H1 (cell line): ENCODE measurements around the gene OR52W1. TPM values are rescaled to one million over a fixed set of nuclear protein-coding genes. Genes with fewer than 3 reads are reported as not detected.

Experiments used
- CTCF ChIA-PET: fragments of 300-600 bp; sonication (Branson Sonifier 250); formaldehyde crosslinking; loops from one replicate; lab custom pipeline; 2021; ENCODE audit not compliant: partially characterized antibody; lab: Charles Lee
- POLR2A ChIA-PET: fragments of 300-600 bp; sonication (Branson Sonifier 250); formaldehyde crosslinking; loops from one replicate; lab custom pipeline; 2021; ENCODE audit warnings: inconsistent platforms; ENCODE audit not compliant: partially characterized antibody; lab: Charles Lee
- DNase-seq, 2 experiments: peaks; one replicate each; pipeline versions ENCODE4 v3.0.0 to v3.0.0-alpha.2; 2010 to 2022; ENCODE audit warnings: low spot score in 2 of 2, low read depth in 1 of 2, mixed read lengths in 1 of 2
- FAIRE-seq: peaks from 2 replicates; lab custom pipeline; 2011; peaks lifted over from hg19 to GRCh38; lab: Jason Lieb, UNC
- H2AFZ ChIP-seq: 2 replicates; pipeline ENCODE4 v1.8.1; 2012; ENCODE audit warnings: low read length, inconsistent platforms
- H2AK5ac ChIP-seq: 2 replicates; pipeline ENCODE4 v1.6.1; 2013; ENCODE audit warnings: low read depth, low read length
- H2BK120ac ChIP-seq: replicated peaks from 2 replicates; pipeline ENCODE3; 2013; ENCODE audit warnings: low read depth, low read length, inconsistent platforms
- H2BK12ac ChIP-seq: 2 replicates; pipeline ENCODE4 v1.6.1; 2013; ENCODE audit warnings: low read depth, low read length
- H2BK15ac ChIP-seq: 2 replicates; pipeline ENCODE4 v1.6.1; 2013; ENCODE audit warnings: low read length
- H2BK20ac ChIP-seq: 2 replicates; pipeline ENCODE4 v1.6.1; 2013; ENCODE audit warnings: low read length
- H2BK5ac ChIP-seq: 2 replicates; pipeline ENCODE4 v1.6.1; 2013; ENCODE audit warnings: low read depth, low read length
- H3K14ac ChIP-seq: 2 replicates; pipeline ENCODE4 v1.6.1; 2013; ENCODE audit warnings: inconsistent platforms; ENCODE audit not compliant: insufficient read length
- H3K18ac ChIP-seq: 2 replicates; pipeline ENCODE4 v1.6.1; 2013; ENCODE audit warnings: low read length; ENCODE audit errors: extremely low read depth
- H3K23ac ChIP-seq: 2 replicates; pipeline ENCODE4 v1.6.1; 2013; ENCODE audit warnings: inconsistent platforms; ENCODE audit not compliant: insufficient read length
- H3K23me2 ChIP-seq: 2 replicates; pipeline ENCODE4 v1.6.1; 2013; ENCODE audit warnings: low read depth, low read length
- H3K27ac ChIP-seq: 2 replicates; pipeline ENCODE4 v1.6.1; 2011; ENCODE audit warnings: low read depth, low read length, inconsistent platforms
- H3K27me3 ChIP-seq, 4 experiments: replicated peaks in 1 of 4; 1 replicate in 1 of 4; 2 replicates in 3 of 4; pipeline versions ENCODE4 v1.6.1 to v1.8.1; 2011 to 2013; ENCODE audit warnings: low read length in 3 of 4, mild to moderate bottlenecking in 3 of 4, inconsistent platforms in 2 of 4, mixed read lengths in 2 of 4, moderate library complexity in 1 of 4; ENCODE audit not compliant: control insufficient read depth in 3 of 4, insufficient read depth in 3 of 4; ENCODE audit errors: extremely low read depth in 1 of 4
- H3K36me3 ChIP-seq, 4 experiments: 2 replicates each; pipeline versions ENCODE4 v1.6.1 to v1.8.1; 2011 to 2013; ENCODE audit warnings: mild to moderate bottlenecking in 4 of 4, low read length in 3 of 4, moderate library complexity in 2 of 4, control low read depth in 1 of 4, inconsistent platforms in 1 of 4; ENCODE audit not compliant: insufficient read depth in 4 of 4, control insufficient read depth in 2 of 4
- H3K4ac ChIP-seq: replicated peaks from 2 replicates; pipeline ENCODE3; 2013; ENCODE audit warnings: low read length, low read depth, mixed read lengths, inconsistent platforms; ENCODE audit not compliant: insufficient read length
- H3K4me1 ChIP-seq, 4 experiments: replicated peaks in 1 of 4; 1 replicate in 1 of 4; 2 replicates in 3 of 4; pipeline versions ENCODE4 v1.6.1 to v1.8.1; 2011 to 2013; ENCODE audit warnings: low read length in 3 of 4, inconsistent platforms in 2 of 4, mixed read lengths in 1 of 4; ENCODE audit not compliant: insufficient read depth in 4 of 4, control insufficient read depth in 3 of 4
- H3K4me2 ChIP-seq, 2 experiments: 2 replicates each; pipeline versions ENCODE4 v1.6.1 to v1.8.1; 2011 to 2013; ENCODE audit warnings: low read depth in 2 of 2, low read length in 2 of 2, control low read depth in 1 of 2, inconsistent platforms in 1 of 2, mild to moderate bottlenecking in 1 of 2; ENCODE audit not compliant: insufficient read depth in 1 of 2
- H3K4me3 ChIP-seq, 4 experiments: fragments of 200-600, 300-600 bp in 1 of 4; sonication (generic), shearing (Covaris generic), sonication (Bioruptor Twin) in 1 of 4; 2 replicates each; pipeline versions ENCODE4 v1.5.1 to v1.8.1; 2011 to 2016; ENCODE audit warnings: low read length in 4 of 4, low read depth in 3 of 4, control low read depth in 2 of 4, inconsistent platforms in 2 of 4, mild to moderate bottlenecking in 2 of 4, mixed read lengths in 1 of 4, moderate library complexity in 1 of 4; ENCODE audit not compliant: insufficient read depth in 2 of 4; ENCODE audit errors: extremely low read depth in 1 of 4
- H3K56ac ChIP-seq: replicated peaks from 2 replicates; pipeline ENCODE3; 2013; ENCODE audit warnings: low read depth, mild to moderate bottlenecking, mixed read lengths, low read length, inconsistent platforms; ENCODE audit not compliant: insufficient read length
- H3K79me1 ChIP-seq: 2 replicates; pipeline ENCODE4 v1.6.1; 2013; ENCODE audit warnings: low read depth, low read length, control low read depth
- H3K79me2 ChIP-seq, 2 experiments: 2 replicates each; pipeline versions ENCODE4 v1.6.1 to v1.8.1; 2012 to 2013; ENCODE audit warnings: low read length in 2 of 2, mild to moderate bottlenecking in 2 of 2, inconsistent platforms in 1 of 2; ENCODE audit not compliant: insufficient read depth in 2 of 2, control insufficient read depth in 1 of 2
- H3K9ac ChIP-seq, 4 experiments: replicated peaks in 1 of 4; 1 replicate in 1 of 4; 2 replicates in 3 of 4; pipeline versions ENCODE4 v1.6.1 to v1.8.1; 2011 to 2013; ENCODE audit warnings: low read depth in 3 of 4, low read length in 3 of 4, control low read depth in 2 of 4, mild to moderate bottlenecking in 2 of 4, moderate library complexity in 2 of 4, inconsistent platforms in 1 of 4; ENCODE audit errors: extremely low read depth in 1 of 4
- H3K9me3 ChIP-seq, 2 experiments: 2 replicates each; pipeline versions ENCODE4 v1.6.1 to v1.8.1; 2012 to 2013; ENCODE audit warnings: mild to moderate bottlenecking in 2 of 2, moderate library complexity in 2 of 2, control low read depth in 1 of 2, inconsistent platforms in 1 of 2, low read depth in 1 of 2, low read length in 1 of 2, mixed read lengths in 1 of 2; ENCODE audit not compliant: insufficient read depth in 2 of 2
- H4K20me1 ChIP-seq, 2 experiments: replicated peaks in 1 of 2; 2 replicates each; pipeline versions ENCODE3 to v1.8.1; 2011 to 2013; ENCODE audit warnings: inconsistent platforms in 2 of 2, low read length in 2 of 2, mild to moderate bottlenecking in 1 of 2; ENCODE audit not compliant: insufficient read depth in 2 of 2, control insufficient read depth in 1 of 2
- H4K5ac ChIP-seq: 2 replicates; pipeline ENCODE4 v1.6.1; 2013; ENCODE audit warnings: low read length, low read depth, mixed read lengths, inconsistent platforms; ENCODE audit not compliant: insufficient read length
- H4K8ac ChIP-seq: 2 replicates; pipeline ENCODE4 v1.8.0; 2013; ENCODE audit warnings: mild to moderate bottlenecking, moderate library complexity, low read length, inconsistent platforms; ENCODE audit not compliant: insufficient read depth; ENCODE audit errors: extremely low read depth
- H4K91ac ChIP-seq: replicated peaks from 2 replicates; pipeline ENCODE3; 2013; ENCODE audit warnings: low read length, mixed read lengths, inconsistent platforms; ENCODE audit not compliant: insufficient read length
- FOSL1 ChIP-seq: IDR thresholded peaks from 2 replicates; pipeline ENCODE4 v1.6.1; 2011; ENCODE audit warnings: mild to moderate bottlenecking, low read depth, low read length, moderate library complexity; ENCODE audit not compliant: insufficient read depth
- JUND ChIP-seq: IDR thresholded peaks from 2 replicates; pipeline ENCODE4 v1.6.1; 2011; ENCODE audit warnings: mild to moderate bottlenecking, improper control_type of control experiment, low read length
- KDM4A ChIP-seq: IDR thresholded peaks from one replicate; pipeline ENCODE4 v1.7.1; 2012; ENCODE audit warnings: low read depth, mild to moderate bottlenecking, moderate library complexity, low read length, inconsistent platforms; ENCODE audit not compliant: severe bottlenecking
- SIN3A ChIP-seq, 2 experiments: IDR thresholded peaks in 1 of 2; conservative IDR thresholded peaks in 1 of 2; 2 replicates each; pipeline ENCODE4 v1.6.1; 2011 to 2012; ENCODE audit warnings: low read length in 2 of 2, improper control_type of control experiment in 1 of 2, low read depth in 1 of 2, mild to moderate bottlenecking in 1 of 2
- SRF ChIP-seq: IDR thresholded peaks from 2 replicates; pipeline ENCODE4 v1.6.1; 2011; ENCODE audit warnings: mild to moderate bottlenecking, low read depth, low read length, moderate library complexity
- WGBS, 2 experiments: shearing (Covaris generic) in 1 of 2; methylation state at CpG; one replicate each; pipeline versions ENCODE4 v1.1.6 to v1.1.7; 2013 to 2015; ENCODE audit warnings: low lambda C conversion rate in 2 of 2, mixed read lengths in 2 of 2, inconsistent platforms in 1 of 2, low coverage in 1 of 2, missing lambda C conversion rate in 1 of 2; ENCODE audit not compliant: insufficient replicate concordance in 2 of 2, insufficient coverage in 1 of 2, insufficient read length in 1 of 2; ENCODE audit errors: extremely low coverage in 1 of 2, missing lambda C conversion rate in 1 of 2; 5-methylcytosine and 5-hydroxymethylcytosine counted together
- long read RNA-seq, 2 experiments: library from RNA in 1 of 2; library from capped mRNA in 1 of 2; stranded (forward); transcript quantifications; one replicate each; pipeline ENCODE4 v2.0.0, GENCODE V29; 2021; ENCODE audit warnings: inconsistent platforms in 1 of 2
- polyA minus RNA-seq, 3 experiments: library from RNA; depleted of rRNA, polyadenylated mRNA; stranded (reverse); fragments of >200 nt; gene quantifications; 1 replicate in 2 of 3; 2 replicates in 1 of 3; pipeline ENCODE4 v1.2.3, GENCODE V29; 2011
- polyA plus RNA-seq, 7 experiments: library from polyadenylated mRNA; depleted of rRNA in 3 of 7; stranded (reverse) in 5 of 7; unstranded in 2 of 7; fragments of >200 nt in 5 of 7; fragments of 200-250 nt in 2 of 7; gene quantifications; 1 replicate in 5 of 7; 2 replicates in 1 of 7; 4 replicates in 1 of 7; pipeline versions ENCODE4 v1.2.1 to v1.2.3, GENCODE V29; 2011 to 2013; ENCODE audit warnings: missing spikeins in 2 of 7, mixed read lengths in 2 of 7
- total RNA-seq: library from RNA; stranded (reverse); fragmentation: NEBNext Ultra II Directional; extraction: Animal tissue kit (Norgen Biotek cat#: 25700); gene quantifications from 2 replicates; pipeline ENCODE4 v1.2.1, GENCODE V29; 2021
- TF ChIP-seq, protein P1 (sequence below), 3 experiments: IDR thresholded peaks; 1 replicate in 2 of 3; 2 replicates in 1 of 3; pipeline versions ENCODE4 v1.5.1 to v1.6.1; 2011; ENCODE audit warnings: low read length in 3 of 3, mild to moderate bottlenecking in 3 of 3, inconsistent platforms in 2 of 3, low read depth in 1 of 3, moderate library complexity in 1 of 3; ENCODE audit not compliant: insufficient read depth in 1 of 3; ENCODE audit errors: control extremely low read depth in 1 of 3

The OR52W1 gene, protein sequence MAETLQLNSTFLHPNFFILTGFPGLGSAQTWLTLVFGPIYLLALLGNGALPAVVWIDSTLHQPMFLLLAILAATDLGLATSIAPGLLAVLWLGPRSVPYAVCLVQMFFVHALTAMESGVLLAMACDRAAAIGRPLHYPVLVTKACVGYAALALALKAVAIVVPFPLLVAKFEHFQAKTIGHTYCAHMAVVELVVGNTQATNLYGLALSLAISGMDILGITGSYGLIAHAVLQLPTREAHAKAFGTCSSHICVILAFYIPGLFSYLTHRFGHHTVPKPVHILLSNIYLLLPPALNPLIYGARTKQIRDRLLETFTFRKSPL
- total RNA-seq (not detected in 2 replicates), polyA plus RNA-seq (2011; rRNA removed) (not detected in 2 replicates), polyA minus RNA-seq (2011; rRNA and poly(A)+ RNA removed) (not detected in 2 replicates)
- not detected for polyA plus RNA-seq (2011; cell fraction: cytosol; rRNA removed)
- polyA plus RNA-seq (2011; cell fraction: nucleus; rRNA removed): not detected
- not detected in 4 replicates for polyA plus RNA-seq (2012, experiment 1 of 2)
- polyA plus RNA-seq (2012, experiment 2 of 2): not detected
- not detected for polyA plus RNA-seq (2013, experiment 1 of 2)
- not detected for polyA plus RNA-seq (2013, experiment 2 of 2)
- not detected for polyA minus RNA-seq (2011; cell fraction: cytosol; rRNA and poly(A)+ RNA removed)
- polyA minus RNA-seq (2011; cell fraction: nucleus; rRNA and poly(A)+ RNA removed): not detected
- long read RNA-seq, experiment 1: 0 reads
- long read RNA-seq, experiment 2: 0 reads

DNA sequence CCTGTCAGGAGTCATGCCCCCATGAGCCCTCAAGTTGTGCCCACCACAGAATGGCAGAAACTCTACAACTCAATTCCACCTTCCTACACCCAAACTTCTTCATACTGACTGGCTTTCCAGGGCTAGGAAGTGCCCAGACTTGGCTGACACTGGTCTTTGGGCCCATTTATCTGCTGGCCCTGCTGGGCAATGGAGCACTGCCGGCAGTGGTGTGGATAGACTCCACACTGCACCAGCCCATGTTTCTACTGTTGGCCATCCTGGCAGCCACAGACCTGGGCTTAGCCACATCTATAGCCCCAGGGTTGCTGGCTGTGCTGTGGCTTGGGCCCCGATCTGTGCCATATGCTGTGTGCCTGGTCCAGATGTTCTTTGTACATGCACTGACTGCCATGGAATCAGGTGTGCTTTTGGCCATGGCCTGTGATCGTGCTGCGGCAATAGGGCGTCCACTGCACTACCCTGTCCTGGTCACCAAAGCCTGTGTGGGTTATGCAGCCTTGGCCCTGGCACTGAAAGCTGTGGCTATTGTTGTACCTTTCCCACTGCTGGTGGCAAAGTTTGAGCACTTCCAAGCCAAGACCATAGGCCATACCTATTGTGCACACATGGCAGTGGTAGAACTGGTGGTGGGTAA, at the start of gene OR52W1:
Gene OR52W1, plus strand, starts transcription at position 51 of the 637 bp plus-strand sequence. Its CDS starts 0 bp downstream, at position 51.
- no peak within 1 kb of the TSS for H4K91ac ChIP-seq
- no peak within 1 kb of the TSS for H3K23ac ChIP-seq
- H3K79me1 ChIP-seq: no peaks in the 10 kb centered on the region
- no peak within 1 kb of the TSS for H2AFZ ChIP-seq
- H3K4me2 ChIP-seq: no peak within 1 kb of the TSS
- H3K14ac ChIP-seq: no peak within 1 kb of the TSS
- peaks cover 0 to 3% (median 1%) of the 10 kb centered on the region in 4 experiments; a peak in 2 of 7 replicates for H3K4me1 ChIP-seq
- no peak within 1 kb of the TSS for H2AK5ac ChIP-seq
- 98% methylated on average over 5 of the region's 5 CpGs; no CpG with 5 or more reads in 1 of the 2 experiments for WGBS, 2 experiments
- H3K4ac ChIP-seq: no peak within 1 kb of the TSS
- POLR2A ChIA-PET: no interaction called here
- H3K9ac ChIP-seq: no peak within 1 kb of the TSS
- DNase-seq: no peak
- H3K4me3 ChIP-seq: no peak within 1 kb of the TSS
- no peak within 1 kb of the TSS; the same call in 1 of the 2 replicates for H4K8ac ChIP-seq
- no peaks in the 10 kb centered on the region for H3K79me2 ChIP-seq
- H2BK15ac ChIP-seq: no peak within 1 kb of the TSS
- H3K9me3 ChIP-seq: no peaks in the 10 kb centered on the region; a peak in 1 of 4 replicates
- no peak within 1 kb of the TSS for H2BK20ac ChIP-seq
- no peaks in the 10 kb centered on the region for H3K23me2 ChIP-seq
- H2BK12ac ChIP-seq: no peak within 1 kb of the TSS; the same call in 1 of the 2 replicates
- no peaks in the 10 kb centered on the region for H3K27me3 ChIP-seq
- no peak within 1 kb of the TSS for H2BK5ac ChIP-seq
- CTCF ChIA-PET: interaction anchor here (1.1 kb wide), 1 partner anchor 29 kb away, joined by 3 read pairs; no protein-coding TSS in a partner anchor
- H2BK120ac ChIP-seq: no peak within 1 kb of the TSS
- no peak within 1 kb of the TSS for H3K27ac ChIP-seq
- H4K5ac ChIP-seq: no peak within 1 kb of the TSS
- H3K56ac ChIP-seq: no peak within 1 kb of the TSS
- H3K18ac ChIP-seq: no peak within 1 kb of the TSS
- H3K36me3 ChIP-seq: no peaks in the 10 kb centered on the region; a peak in 1 of 8 replicates
- no peak for FAIRE-seq
- no peaks in the 10 kb centered on the region for H4K20me1 ChIP-seq
- TF ChIP-seq SIN3A (conservative IDR thresholded peaks at IDR 0.05 in 1 of 2, IDR thresholded peaks at IDR 0.05 in 1 of 2; ENCODE audit: low read depth in 1 of 2, low read length in 2 of 2): no peak
- no peak for TF ChIP-seq KDM4A
- TF ChIP-seq, protein P1, sequence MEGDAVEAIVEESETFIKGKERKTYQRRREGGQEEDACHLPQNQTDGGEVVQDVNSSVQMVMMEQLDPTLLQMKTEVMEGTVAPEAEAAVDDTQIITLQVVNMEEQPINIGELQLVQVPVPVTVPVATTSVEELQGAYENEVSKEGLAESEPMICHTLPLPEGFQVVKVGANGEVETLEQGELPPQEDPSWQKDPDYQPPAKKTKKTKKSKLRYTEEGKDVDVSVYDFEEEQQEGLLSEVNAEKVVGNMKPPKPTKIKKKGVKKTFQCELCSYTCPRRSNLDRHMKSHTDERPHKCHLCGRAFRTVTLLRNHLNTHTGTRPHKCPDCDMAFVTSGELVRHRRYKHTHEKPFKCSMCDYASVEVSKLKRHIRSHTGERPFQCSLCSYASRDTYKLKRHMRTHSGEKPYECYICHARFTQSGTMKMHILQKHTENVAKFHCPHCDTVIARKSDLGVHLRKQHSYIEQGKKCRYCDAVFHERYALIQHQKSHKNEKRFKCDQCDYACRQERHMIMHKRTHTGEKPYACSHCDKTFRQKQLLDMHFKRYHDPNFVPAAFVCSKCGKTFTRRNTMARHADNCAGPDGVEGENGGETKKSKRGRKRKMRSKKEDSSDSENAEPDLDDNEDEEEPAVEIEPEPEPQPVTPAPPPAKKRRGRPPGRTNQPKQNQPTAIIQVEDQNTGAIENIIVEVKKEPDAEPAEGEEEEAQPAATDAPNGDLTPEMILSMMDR (IDR thresholded peaks at IDR 0.05; ENCODE audit: control extremely low read depth in 1 of 3, insufficient read depth in 1 of 3, low read depth in 1 of 3, low read length in 3 of 3): no peak
- TF ChIP-seq SRF: no peak
- TF ChIP-seq JUND: no peak
- TF ChIP-seq FOSL1: no peak
